Stomach (tissue), 9 donors: Measurements from ENCODE around the gene S100A8. TPM values are rescaled to one million over a fixed set of nuclear protein-coding genes. Genes with fewer than 3 reads are reported as not detected.

ENCODE experiments used
- DNase-seq, 2 donors: peaks; one replicate each; pipeline versions ENCODE4 v3.0.0 to v3.0.0-alpha.2; 2013 to 2019
- H3K27ac ChIP-seq, 5 donors: fragments of 200-600 bp in 4 of 5; sonication (generic) in 4 of 5; one replicate each; pipeline ENCODE4 v1.5.1; 2013 to 2019; ENCODE audit warnings: mild to moderate bottlenecking in 1 of 5, moderate library complexity in 1 of 5
- H3K27me3 ChIP-seq, 3 donors: fragments of 200-600 bp; sonication (generic); one replicate each; pipeline ENCODE4 v1.5.1; 2017 to 2019; ENCODE audit warnings: mixed run types in 1 of 3
- H3K36me3 ChIP-seq, 4 donors: fragments of 200-600 bp; sonication (generic); 1 replicate in 3 of 4; 2 replicates in 1 of 4; pipeline ENCODE4 v1.5.1; 2016 to 2019
- H3K4me1 ChIP-seq, 4 donors: fragments of 200-600 bp; sonication (generic); one replicate each; pipeline ENCODE4 v1.5.1; 2016 to 2019
- H3K4me3 ChIP-seq, 4 donors: fragments of 200-600 bp; sonication (generic) in 3 of 4; one replicate each; pipeline ENCODE4 v1.5.1; 2016 to 2019; ENCODE audit warnings: mild to moderate bottlenecking in 1 of 4
- H3K9me3 ChIP-seq, 4 donors: fragments of 200-600 bp; sonication (generic); one replicate each; pipeline ENCODE4 v1.5.1; 2016 to 2019
- EP300 ChIP-seq: sonication (generic); formaldehyde crosslinking; IDR thresholded peaks from one replicate; pipeline ENCODE4 v1.6.1; 2017; ENCODE audit warnings: antibody characterized with exemption
- POLR2A ChIP-seq, 4 donors: fragments of 450-650 bp; IDR thresholded peaks; one replicate each; pipeline ENCODE4 v1.6.1; 2016; ENCODE audit warnings: antibody characterized with exemption in 4 of 4, control low read depth in 2 of 4, mild to moderate bottlenecking in 1 of 4, moderate library complexity in 1 of 4
- POLR2AphosphoS5 ChIP-seq, 3 donors: sonication (generic); formaldehyde crosslinking; IDR thresholded peaks; one replicate each; pipeline ENCODE4 v1.6.1; 2016; ENCODE audit warnings: antibody characterized with exemption in 3 of 3
- WGBS, 5 donors: extraction: QIAGEN DNeasy Blood & Tissue Kit in 3 of 5; methylation state at CpG; one replicate each; pipeline versions ENCODE4 v1.1.5 to v1.1.7; 2013 to 2018; 5-methylcytosine and 5-hydroxymethylcytosine counted together
- intact Hi-C: fragments of 100-400 bp; cut with DNase I; formaldehyde crosslinking; loops from one replicate; pipeline ENCODE4 v1.15.1; 2023; ENCODE audit warnings: low total_unique reads
- polyA plus RNA-seq, 3 donors: library from polyadenylated mRNA; stranded (reverse); fragments of 200-250 nt; gene quantifications; one replicate each; pipeline ENCODE4 v1.2.3, GENCODE V29; 2013
- total RNA-seq, 5 donors: library from RNA; depleted of rRNA; stranded (reverse); fragments of >200 nt; gene quantifications; one replicate each; pipeline versions ENCODE4 v1.1.0 to v1.2.3, GENCODE V29; 2014 to 2016
- TF ChIP-seq, protein P1 (sequence below), 7 experiments: fragments of 450-650 bp in 4 of 7; fragments of 200-600 bp in 3 of 7; sonication (generic) in 3 of 7; IDR thresholded peaks; one replicate each; pipeline ENCODE4 v1.5.1; 2016 to 2019; ENCODE audit warnings: antibody characterized with exemption in 7 of 7, control low read depth in 2 of 7, mild to moderate bottlenecking in 1 of 7
- donor health status: healthy with polysubstance abuse.
- donor health status: Bipolar disorder and iron deficiency.
- donor health status: healthy.

S100A8 gene
- total and polyA plus RNA-seq, 8 donors = 16.8 to 21,822 (median 86.4) TPM; not detected in 1

DNA sequence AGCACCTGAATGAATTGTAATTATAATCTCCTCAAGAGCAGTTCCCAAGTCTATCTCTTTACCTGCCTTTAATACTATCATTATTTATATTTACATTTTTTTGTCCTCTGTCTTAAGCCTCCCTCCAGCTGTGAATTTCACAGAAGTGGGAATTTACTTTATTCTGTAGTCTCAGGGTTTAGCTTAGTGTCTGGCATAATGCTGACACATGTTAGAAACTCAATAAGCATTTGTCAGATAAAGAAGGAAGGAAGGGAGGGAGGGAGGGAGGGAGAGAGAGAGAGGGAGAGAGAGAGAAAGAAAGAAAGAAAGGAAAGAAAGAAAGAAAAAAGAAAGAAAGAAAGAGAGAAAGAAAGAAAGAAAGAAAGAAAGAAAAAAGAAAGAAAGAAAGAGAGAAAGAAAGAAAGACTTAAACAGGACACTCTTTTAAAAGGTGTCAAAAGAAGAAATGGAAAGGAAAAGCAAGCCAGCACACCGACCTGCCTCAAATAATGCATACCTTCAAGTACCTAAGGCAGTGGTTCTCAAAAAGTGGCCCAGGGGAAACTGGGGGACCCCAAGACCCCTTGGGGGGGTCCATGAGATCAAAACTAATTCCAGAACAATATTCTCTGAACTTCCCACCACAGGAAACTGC is 40.4 kb downstream of the S100A8 start:
- H3K27me3 ChIP-seq = peaks cover 0 to 80% (median 17%) of the 10 kb centered on the region in 3 donors
- H3K36me3 ChIP-seq = no peaks in the 10 kb centered on the region
- intact Hi-C loops = loop anchor here (5.0 kb wide), 1 partner anchor 142 kb away; no protein-coding TSS in a partner anchor
- peaks cover 0 to under 1% (median 0%) of the 10 kb centered on the region in 4 donors for H3K4me1 ChIP-seq
- no peak overlapping the region for H3K4me3 ChIP-seq
- H3K9me3 ChIP-seq = no peaks in the 10 kb centered on the region
- 17 to 48% (median 27%) methylated on average over 1 of the region's 1 CpG for WGBS, 5 donors
- DNase-seq = no peak
- TF ChIP-seq, protein P1, sequence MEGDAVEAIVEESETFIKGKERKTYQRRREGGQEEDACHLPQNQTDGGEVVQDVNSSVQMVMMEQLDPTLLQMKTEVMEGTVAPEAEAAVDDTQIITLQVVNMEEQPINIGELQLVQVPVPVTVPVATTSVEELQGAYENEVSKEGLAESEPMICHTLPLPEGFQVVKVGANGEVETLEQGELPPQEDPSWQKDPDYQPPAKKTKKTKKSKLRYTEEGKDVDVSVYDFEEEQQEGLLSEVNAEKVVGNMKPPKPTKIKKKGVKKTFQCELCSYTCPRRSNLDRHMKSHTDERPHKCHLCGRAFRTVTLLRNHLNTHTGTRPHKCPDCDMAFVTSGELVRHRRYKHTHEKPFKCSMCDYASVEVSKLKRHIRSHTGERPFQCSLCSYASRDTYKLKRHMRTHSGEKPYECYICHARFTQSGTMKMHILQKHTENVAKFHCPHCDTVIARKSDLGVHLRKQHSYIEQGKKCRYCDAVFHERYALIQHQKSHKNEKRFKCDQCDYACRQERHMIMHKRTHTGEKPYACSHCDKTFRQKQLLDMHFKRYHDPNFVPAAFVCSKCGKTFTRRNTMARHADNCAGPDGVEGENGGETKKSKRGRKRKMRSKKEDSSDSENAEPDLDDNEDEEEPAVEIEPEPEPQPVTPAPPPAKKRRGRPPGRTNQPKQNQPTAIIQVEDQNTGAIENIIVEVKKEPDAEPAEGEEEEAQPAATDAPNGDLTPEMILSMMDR (IDR thresholded peaks at IDR 0.05) = no peak
- no peak for TF ChIP-seq EP300
- TF ChIP-seq POLR2AphosphoS5 (IDR thresholded peaks at IDR 0.05) = no peak
- TF ChIP-seq POLR2A (IDR thresholded peaks at IDR 0.05) = no peak
- H3K27ac ChIP-seq = no peak overlapping the region

DNA sequence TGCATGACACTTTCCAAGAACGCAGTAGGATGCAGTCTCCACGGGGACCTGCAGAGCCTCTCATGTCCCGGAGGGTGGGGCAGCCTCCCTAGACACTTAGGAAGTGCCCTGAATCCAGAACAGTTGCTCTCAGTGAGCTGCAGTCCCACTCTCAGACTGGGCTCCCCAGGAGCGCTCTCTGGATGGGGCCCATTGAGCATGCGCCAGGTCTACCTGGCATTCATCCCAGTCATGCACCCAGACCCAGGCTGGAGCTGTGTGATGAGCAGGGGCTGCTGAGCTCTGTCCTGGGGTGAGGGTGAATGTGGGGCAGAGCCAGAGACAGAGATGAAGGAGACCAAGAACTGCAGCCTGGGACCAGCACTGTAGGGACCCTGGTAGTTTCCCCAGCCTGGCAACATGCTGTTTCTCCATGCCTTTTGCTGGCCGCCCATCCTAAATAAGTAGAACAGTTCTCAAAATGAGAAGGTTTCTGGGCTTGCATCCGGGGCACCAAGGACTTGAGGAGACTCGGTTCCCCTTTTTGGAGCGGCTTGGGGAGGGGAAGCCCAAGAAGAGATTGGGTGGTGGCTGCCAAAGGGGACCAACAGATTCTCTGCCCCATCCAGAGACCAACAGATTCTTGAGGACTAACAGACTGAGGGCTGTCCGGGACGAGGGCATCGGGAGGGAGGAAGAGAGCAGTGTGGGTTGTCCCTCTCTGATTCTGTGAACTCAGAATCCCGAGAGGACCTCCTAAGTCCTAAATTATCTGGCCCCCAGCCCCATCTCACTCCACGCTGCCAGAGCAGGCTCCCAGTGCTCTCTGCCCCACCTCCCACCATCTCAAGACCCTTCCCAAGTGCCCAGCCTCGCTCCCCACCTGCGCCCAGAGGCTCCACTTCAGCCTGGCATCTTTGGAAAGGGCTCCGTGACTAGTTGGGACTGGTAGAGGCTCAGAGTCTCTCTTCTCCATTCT is 41.2 kb downstream of the S100A8 start:
- TF ChIP-seq POLR2A (IDR thresholded peaks at IDR 0.05) (no peak), EP300 (no peak), POLR2AphosphoS5 (IDR thresholded peaks at IDR 0.05) (no peak)
- TF ChIP-seq, protein P1 (IDR thresholded peaks at IDR 0.05) = no peak
- Histone ChIP-seq H3K9me3 (no peaks in the 10 kb centered on the region), H3K27me3 (peaks cover 0 to 83% (median 17%) of the 10 kb centered on the region in 3 donors), H3K36me3 (no peaks in the 10 kb centered on the region), H3K27ac (no peak overlapping the region), H3K4me1 (peaks cover 0 to 9% (median 0%) of the 10 kb centered on the region in 4 donors), H3K4me3 (no peak overlapping the region)
- intact Hi-C loops = loop anchor here (5.0 kb wide), 1 partner anchor 143 kb away; no protein-coding TSS in a partner anchor
- WGBS, 5 donors = 48 to 69% (median 60%) methylated on average over 13 to 17 of the region's 17 CpGs
- DNase-seq = no peak

DNA sequence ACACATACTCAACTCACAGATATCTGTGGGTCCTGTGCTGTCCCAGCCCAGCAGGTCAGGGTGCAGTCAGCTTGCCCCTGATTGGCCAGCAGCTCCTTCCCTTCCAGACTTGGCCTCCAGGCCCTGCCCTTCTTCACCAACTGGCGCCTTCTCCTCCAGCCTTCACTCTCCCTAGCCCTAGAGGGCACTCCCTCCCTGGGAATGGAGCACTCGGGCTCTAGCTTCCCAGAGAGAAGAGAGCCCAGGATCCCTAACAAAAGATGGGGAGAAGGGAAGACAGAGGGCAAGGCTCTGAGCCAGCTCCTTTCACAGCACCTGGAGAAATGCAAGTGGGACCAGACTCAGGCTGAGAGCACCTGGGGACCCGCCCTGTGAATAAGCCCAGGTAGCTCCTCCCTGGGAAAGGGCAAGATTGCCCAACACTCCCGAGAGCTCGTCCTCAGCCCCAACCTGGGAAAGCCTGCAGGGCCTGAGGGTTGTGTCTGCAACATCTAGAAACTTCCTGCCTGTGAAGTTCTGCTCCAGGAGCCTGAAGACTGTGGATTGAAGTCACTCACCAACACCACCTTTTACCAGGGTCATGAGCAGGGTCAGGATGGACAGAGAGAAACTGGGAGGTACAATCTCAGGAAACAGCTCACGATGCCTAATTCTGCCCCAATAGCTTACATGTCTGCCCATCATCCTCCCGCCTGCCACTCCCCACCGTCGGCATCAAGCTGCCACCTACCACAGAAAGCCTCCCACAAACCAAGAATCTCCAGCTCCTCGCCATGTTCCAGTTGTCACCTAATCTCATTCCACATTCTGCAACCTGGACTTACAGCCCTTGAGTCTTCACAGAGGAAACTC is 42.1 kb downstream of the S100A8 start, which contains the start of gene PGLYRP4:
TSS of gene PGLYRP4 (minus strand) at position 331 of the 852 bp plus-strand sequence. CDS start 909 bp downstream, outside the sequence.
- no peak within 1 kb of the TSS for H3K27ac ChIP-seq
- no peak within 1 kb of the TSS for H3K4me3 ChIP-seq
- H3K9me3 ChIP-seq = no peaks in the 10 kb centered on the region
- peaks cover 0 to 81% (median 17%) of the 10 kb centered on the region in 3 donors for H3K27me3 ChIP-seq
- TF ChIP-seq POLR2AphosphoS5 (IDR thresholded peaks at IDR 0.05) (no peak), EP300 (no peak), POLR2A (IDR thresholded peaks at IDR 0.05) (no peak)
- TF ChIP-seq, protein P1 (IDR thresholded peaks at IDR 0.05) = no peak
- intact Hi-C loops = no loop called here
- 51 to 72% (median 60%) methylated on average over 8 to 10 of the region's 10 CpGs for WGBS, 5 donors
- DNase-seq = no peak
- peaks cover 0 to 14% (median 0%) of the 10 kb centered on the region in 4 donors for H3K4me1 ChIP-seq
- H3K36me3 ChIP-seq = no peaks in the 10 kb centered on the region
